Measurements from ENCODE around the gene UGT2B15.
"Not testable (repeated sequence)": the region's sequence is repeated elsewhere in the genome, so short reads cannot be mapped to it uniquely, and the experiment has no call there.

UGT2B15 gene

GRCh38 chr4:68670479-68670939, at the start of gene UGT2B15:
Gene UGT2B15, minus strand, starts transcription at chr4:68670652. Its CDS starts 34 bp downstream, at chr4:68670618.
- not testable (repeated sequence) for DNase-seq

GRCh38 chr4:68719075-68719473, 48.6 kb upstream of the UGT2B15 start:
- DNase-seq = no peak

GRCh38 chr4:68718447-68719074, 48.1 kb upstream of the UGT2B15 start:
- DNase-seq = no peak

GRCh38 chr4:68717999-68718398, 47.5 kb upstream of the UGT2B15 start:
- DNase-seq = no peak

- DNase-seq = no peak
Observed at GRCh38 chr4:68714400-68714799, 43.9 kb upstream of the UGT2B15 start.

- DNase-seq = no peak
Observed at GRCh38 chr4:68712207-68712606, 41.8 kb upstream of the UGT2B15 start.

GRCh38 chr4:68708566-68708965, 38.1 kb upstream of the UGT2B15 start:
- no peak for DNase-seq

GRCh38 chr4:68703168-68703567, 32.7 kb upstream of the UGT2B15 start:
- DNase-seq = not testable (repeated sequence)

DNA sequence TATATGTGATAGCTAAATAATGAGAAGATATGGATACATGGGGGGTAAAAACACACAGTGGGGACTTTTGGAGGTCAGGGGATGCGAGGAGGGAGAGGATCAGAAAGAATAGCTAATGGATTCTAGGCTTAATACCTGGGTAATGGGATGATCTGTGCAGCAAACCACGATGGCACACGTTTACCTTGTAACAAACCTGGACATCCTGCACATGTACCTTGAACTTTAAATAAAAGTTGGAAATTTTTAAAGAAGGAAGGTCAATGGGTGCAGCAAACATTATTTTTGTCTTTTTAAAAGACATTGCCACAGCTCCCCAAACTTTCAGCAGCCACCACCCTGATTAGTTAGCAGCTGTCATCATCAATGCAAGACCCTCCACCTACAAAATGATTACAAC, 29.7 kb upstream of the UGT2B15 start:
- no peak for DNase-seq

GRCh38 chr4:68693325-68694075, 23.0 kb upstream of the UGT2B15 start:
- no peak for DNase-seq

GRCh38 chr4:68691186-68691585, 20.7 kb upstream of the UGT2B15 start:
- DNase-seq = no peak

GRCh38 chr4:68683034-68683433, 12.6 kb upstream of the UGT2B15 start:
- DNase-seq = no peak

DNA sequence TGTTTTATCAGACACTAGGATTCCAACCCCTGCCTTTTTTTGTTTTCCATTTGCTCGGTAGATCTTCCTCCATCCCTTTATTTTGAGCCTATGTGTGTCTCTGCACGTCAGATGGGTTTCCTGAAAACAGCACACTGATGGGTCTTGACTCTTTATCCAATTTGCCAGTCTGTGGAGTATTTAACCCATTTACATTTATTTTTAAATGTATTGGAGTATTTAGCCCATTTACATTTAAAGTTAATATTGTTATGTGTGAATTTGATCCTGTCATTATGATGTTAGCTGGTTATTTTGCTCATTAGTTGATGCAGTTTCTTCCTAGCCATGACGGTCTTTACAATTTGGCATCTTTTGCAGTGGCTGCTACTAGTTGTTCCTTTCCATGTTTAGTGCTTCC, 10.8 kb upstream of the UGT2B15 start:
- DNase-seq = not testable (repeated sequence)

DNA sequence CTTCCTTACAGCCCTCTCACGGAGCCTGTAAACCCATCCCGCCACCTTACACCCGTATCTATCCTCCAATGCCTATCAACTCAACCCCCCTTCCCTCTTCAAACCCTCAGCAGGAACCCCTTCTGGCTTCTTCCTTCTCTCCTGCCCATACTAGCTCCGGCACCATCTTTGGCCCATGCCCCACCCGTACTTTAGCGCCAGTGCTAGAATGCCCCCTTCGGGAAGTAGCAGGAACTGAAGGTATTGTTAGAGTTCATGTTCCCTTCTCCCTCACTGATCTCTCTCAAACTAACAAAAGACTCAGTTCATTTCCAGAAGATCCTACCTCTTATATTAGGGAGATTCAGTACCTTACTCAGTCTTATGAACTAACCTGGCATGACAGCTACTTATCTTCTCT, 2.7 kb upstream of the UGT2B15 start:
- DNase-seq = no peak

DNA sequence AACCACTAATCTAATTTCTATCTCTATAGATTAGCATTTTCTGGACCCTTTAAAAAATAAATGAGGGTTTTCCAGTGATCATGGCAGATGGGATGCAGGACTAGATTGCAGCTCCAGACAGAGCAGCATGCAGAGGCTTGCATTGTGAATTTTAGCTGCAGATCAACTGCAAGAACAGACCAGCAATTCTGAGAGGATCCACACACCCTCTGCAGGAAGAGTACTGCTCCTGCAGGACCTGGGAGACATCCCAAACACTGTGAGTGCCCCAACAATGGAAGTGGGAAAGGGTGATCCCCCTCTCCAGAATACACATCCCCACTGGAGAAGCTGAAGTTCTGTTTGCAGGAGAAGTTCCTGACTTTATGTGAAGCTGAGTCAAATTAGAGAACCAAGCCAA, 765 bp upstream of the UGT2B15 start:
- DNase-seq = not testable (repeated sequence)

- not testable (repeated sequence) for DNase-seq
Observed at GRCh38 chr4:68668537-68669163, 1.8 kb downstream of the UGT2B15 start.

GRCh38 chr4:68667551-68667950, 2.9 kb downstream of the UGT2B15 start:
- DNase-seq = not testable (repeated sequence)

GRCh38 chr4:68664721-68665120, 5.7 kb downstream of the UGT2B15 start:
- DNase-seq = peak in 1 of 2 experiments; percentile 49

DNA sequence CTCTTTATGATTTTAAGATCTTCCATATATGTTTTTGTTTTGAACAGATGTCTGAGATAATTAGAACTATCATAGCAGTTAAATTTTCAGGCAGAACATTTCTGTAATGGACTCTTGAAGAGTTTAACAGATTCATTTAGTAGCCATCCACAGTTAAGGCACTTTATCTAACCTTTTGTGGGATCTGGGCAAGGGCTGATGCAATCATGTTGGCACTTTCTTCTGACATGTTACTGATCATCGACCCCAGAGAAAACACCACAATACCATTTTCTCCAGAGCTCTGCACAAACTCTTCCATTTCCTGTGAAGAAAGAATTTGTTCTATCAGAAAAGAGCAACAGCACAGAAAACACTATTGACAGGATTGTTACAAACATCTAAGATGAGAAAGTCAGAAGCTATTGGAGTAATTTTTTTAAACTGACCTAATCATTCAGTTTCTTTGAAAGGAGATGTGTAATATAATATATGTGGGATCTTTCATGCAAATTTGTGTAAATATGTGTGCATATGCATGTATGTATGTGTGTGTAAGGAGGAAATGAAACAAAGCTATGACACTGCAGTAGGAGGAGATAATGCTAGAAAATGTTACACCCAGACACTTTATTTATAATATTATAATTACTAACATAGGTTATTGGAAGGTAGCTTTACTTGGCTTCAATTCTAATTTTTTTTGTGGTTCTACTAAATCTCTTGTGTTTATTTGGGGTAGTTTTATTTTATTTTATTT, 7.4 kb downstream of the UGT2B15 start:
- not testable (repeated sequence) for DNase-seq

- DNase-seq = no peak
Observed at GRCh38 chr4:68658672-68659071, 11.8 kb downstream of the UGT2B15 start.

DNA sequence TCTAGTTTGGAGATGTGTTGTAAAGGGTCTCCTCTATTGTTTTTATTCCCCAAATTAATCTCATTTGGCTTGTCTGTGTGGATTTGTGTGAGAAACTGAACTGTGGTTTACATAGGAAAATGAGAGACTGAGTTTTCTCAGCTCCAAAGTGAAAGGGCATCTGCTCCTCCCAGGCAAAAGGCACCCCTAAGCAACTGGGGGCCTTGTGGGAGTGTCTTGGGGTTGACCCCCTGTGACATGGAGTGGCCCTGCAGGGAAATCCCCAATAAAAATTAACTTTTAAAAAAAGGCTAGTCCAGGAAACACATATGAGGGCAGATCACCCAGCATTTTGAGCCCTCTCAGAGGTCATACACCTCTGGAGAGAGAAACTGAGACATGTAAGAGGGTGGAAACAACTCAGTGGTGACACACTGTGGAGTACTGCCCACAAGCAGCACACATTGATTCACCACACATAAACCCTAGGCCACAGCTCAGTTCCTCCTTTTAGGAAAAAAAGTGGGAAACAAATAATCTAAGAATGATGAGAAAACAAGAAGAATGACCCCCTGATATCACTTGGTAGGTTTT, 13.3 kb downstream of the UGT2B15 start:
- not testable (repeated sequence) for DNase-seq

DNA sequence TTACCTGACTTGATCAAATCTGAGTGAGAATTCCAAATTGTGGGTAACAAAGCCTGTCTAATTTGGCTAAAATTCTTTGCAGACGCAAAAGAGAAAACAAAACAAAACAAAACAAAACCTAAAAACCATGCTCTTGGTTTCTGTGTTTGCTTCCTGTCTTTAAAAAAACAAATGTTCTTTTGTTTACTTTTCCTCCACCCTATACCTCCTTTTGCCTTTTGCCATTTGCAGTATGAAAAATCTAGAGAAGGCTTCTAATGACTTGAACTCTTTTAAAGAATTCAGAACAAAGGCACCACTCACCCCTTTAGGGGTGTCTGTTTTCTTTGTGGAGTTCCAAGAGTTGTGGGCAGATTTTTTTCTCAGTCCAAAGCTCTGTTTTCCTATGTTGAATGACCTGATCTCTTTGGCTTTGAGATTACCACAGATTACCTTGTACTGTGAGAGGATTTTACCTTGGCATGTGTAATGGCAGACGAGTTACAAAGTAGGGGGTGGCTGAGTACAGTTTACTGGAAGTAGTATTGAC, 13.9 kb downstream of the UGT2B15 start:
- not testable (repeated sequence) for DNase-seq

Data from NCI-H2081 (cell line).